RWPE2 (cell line): ENCODE measurements around the gene IRF1.

ENCODE experiments used
- ATAC-seq: fragments of 200-7000 bp; cut with Tn5 transposase; 3 replicates; pipeline ENCODE4 v1.9.1; 2021; ENCODE audit warnings: low read depth
- DNase-seq: peaks from one replicate; pipeline ENCODE4 v3.0.0-alpha.2; 2020; ENCODE audit warnings: low spot score
- H3K27ac ChIP-seq: fragments of 450-650 bp; 2 replicates; pipeline ENCODE4 v1.5.1; 2017; ENCODE audit warnings: mild to moderate bottlenecking; ENCODE audit not compliant: poor library complexity, severe bottlenecking
- H3K27me3 ChIP-seq: fragments of 250-450 bp; sonication (Bioruptor Pico); 2 replicates; pipeline ENCODE4 v1.5.1; 2021; ENCODE audit warnings: mild to moderate bottlenecking, moderate library complexity; ENCODE audit not compliant: insufficient read depth, poor library complexity, severe bottlenecking
- H3K36me3 ChIP-seq: fragments of 250-450 bp; sonication (Bioruptor Pico); 2 replicates; pipeline ENCODE4 v1.5.1; 2020; ENCODE audit warnings: low read depth, mild to moderate bottlenecking, moderate library complexity
- H3K4me1 ChIP-seq: fragments of 250-450 bp; sonication (Bioruptor Pico); 2 replicates; pipeline ENCODE4 v1.5.1; 2021; ENCODE audit warnings: mild to moderate bottlenecking, moderate library complexity; ENCODE audit not compliant: insufficient read depth, poor library complexity, severe bottlenecking
- H3K4me3 ChIP-seq: fragments of 250-450 bp; sonication (Bioruptor Pico); 2 replicates; pipeline ENCODE4 v1.5.1; 2021; ENCODE audit warnings: mild to moderate bottlenecking, moderate library complexity; ENCODE audit not compliant: severe bottlenecking
- H3K9me3 ChIP-seq: fragments of 250-450 bp; sonication (Bioruptor Pico); 2 replicates; pipeline ENCODE4 v1.5.1; 2021; ENCODE audit warnings: mild to moderate bottlenecking, moderate library complexity; ENCODE audit not compliant: severe bottlenecking
- CTCF ChIP-seq: fragments of 450-650 bp; IDR thresholded peaks from one replicate; pipeline ENCODE4 v1.5.1; 2017; ENCODE audit warnings: mild to moderate bottlenecking, moderate library complexity; ENCODE audit not compliant: poor library complexity, severe bottlenecking

Gene IRF1

GRCh38 chr5:132459031-132459982, 31.3 kb downstream of the IRF1 start:
- TF ChIP-seq CTCF, result no peak
- H3K4me1 ChIP-seq, result peaks cover 41% of the 10 kb centered on the region
- no peaks in the 10 kb centered on the region for H3K36me3 ChIP-seq
- H3K9me3 ChIP-seq, result no peaks in the 10 kb centered on the region
- no peak overlapping the region for H3K4me3 ChIP-seq
- no peaks in the 10 kb centered on the region for H3K27me3 ChIP-seq
- ATAC-seq (peak; percentile 3; the same call in 1 of the 3 replicates), DNase-seq (peak; percentile 7)
- peak overlapping the region; percentile 58 for H3K27ac ChIP-seq

GRCh38 chr5:132458651-132459030, 31.9 kb downstream of the IRF1 start:
- peaks cover 34% of the 10 kb centered on the region for H3K4me1 ChIP-seq
- H3K36me3 ChIP-seq, result no peaks in the 10 kb centered on the region
- ATAC-seq, result peak; percentile 79
- TF ChIP-seq CTCF, result no peak
- H3K27me3 ChIP-seq, result no peaks in the 10 kb centered on the region
- no peaks in the 10 kb centered on the region for H3K9me3 ChIP-seq
- H3K4me3 ChIP-seq, result no peak overlapping the region
- H3K27ac ChIP-seq, result peak overlapping the region; percentile 58
- DNase-seq, result no peak

GRCh38 chr5:132458226-132458560, 32.4 kb downstream of the IRF1 start:
- no peak for DNase-seq
- Histone ChIP-seq H3K36me3 (no peaks in the 10 kb centered on the region), H3K27me3 (no peaks in the 10 kb centered on the region), H3K27ac (peak overlapping the region; percentile 58), H3K4me3 (no peak overlapping the region), H3K9me3 (no peaks in the 10 kb centered on the region), H3K4me1 (peaks cover 34% of the 10 kb centered on the region)
- no peak for TF ChIP-seq CTCF
- peak; percentile 24; the same call in 1 of the 3 replicates for ATAC-seq

DNA sequence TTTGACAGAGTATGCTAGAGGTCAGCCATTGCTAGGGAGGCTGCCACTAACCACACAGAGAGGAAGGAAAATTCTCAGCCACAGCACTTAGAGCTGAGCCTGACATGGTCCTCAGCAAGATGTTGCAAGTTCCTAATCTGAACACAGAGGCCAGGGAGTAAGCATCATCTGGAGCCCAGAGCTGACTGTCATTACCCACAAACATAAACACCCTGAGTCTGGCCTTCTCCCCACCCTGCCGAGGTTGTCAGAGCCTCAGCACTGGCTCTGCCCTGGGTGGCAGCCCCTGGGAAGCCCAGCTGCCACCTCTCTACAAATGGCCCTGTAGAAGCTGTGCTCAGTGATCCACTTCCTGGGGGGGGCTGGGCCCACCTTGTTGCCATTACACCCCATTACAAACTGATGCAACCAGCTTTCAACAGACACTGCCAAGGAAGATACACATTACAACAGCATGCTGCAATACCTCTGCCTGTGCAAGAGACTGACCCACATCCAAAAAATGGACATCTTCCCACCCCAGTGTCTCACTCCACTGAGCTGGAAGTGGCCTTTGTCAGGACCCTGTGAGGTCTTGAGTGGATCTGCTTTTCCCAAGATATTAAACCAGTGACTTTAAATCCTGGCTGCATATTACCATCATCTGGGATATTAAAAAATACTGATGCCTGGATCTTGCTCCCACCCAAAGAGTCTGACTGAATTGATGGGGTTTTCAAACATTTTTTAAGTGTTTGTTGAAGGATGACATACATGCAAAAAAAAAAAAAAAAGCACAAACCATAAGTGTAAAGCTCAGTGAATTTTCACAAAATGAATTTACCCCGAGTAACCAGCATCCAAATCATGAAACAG, 33.0 kb downstream of the IRF1 start:
- Histone ChIP-seq H3K36me3 (no peaks in the 10 kb centered on the region), H3K4me3 (no peak overlapping the region), H3K9me3 (no peaks in the 10 kb centered on the region), H3K4me1 (peaks cover 34% of the 10 kb centered on the region), H3K27ac (peak overlapping the region; percentile 58), H3K27me3 (no peaks in the 10 kb centered on the region)
- TF ChIP-seq CTCF, result no peak
- peak; percentile 30 for ATAC-seq
- DNase-seq, result no peak
